HFFc6 (cell line): ENCODE measurements around the gene ESPN. TPM values are rescaled to one million over a fixed set of nuclear protein-coding genes. Genes with fewer than 3 reads are reported as not detected.
"Not testable (repeated sequence)": the region's sequence is repeated elsewhere in the genome, so short reads cannot be mapped to it uniquely, and the experiment has no call there.

Experiments
- DNase-seq: peaks from one replicate; pipeline ENCODE4 v3.0.0-alpha.2; 2018
- H3K27ac Mint-ChIP-seq: 2 replicates; pipeline ENCODE4 v1.8.0; 2020; ENCODE audit warnings: mild to moderate bottlenecking, mixed read lengths
- H3K27me3 Mint-ChIP-seq: 2 replicates; pipeline ENCODE4 v1.8.0; 2021; ENCODE audit warnings: mild to moderate bottlenecking, moderate library complexity, mixed read lengths; ENCODE audit not compliant: insufficient read depth
- H3K36me3 Mint-ChIP-seq: 2 replicates; pipeline ENCODE4 v1.8.0; 2021; ENCODE audit warnings: low read depth, mixed read lengths
- H3K4me1 Mint-ChIP-seq: 2 replicates; pipeline ENCODE4 v1.8.0; 2020; ENCODE audit warnings: low read depth, mixed read lengths
- H3K4me3 Mint-ChIP-seq: 2 replicates; pipeline ENCODE4 v1.8.0; 2020; ENCODE audit warnings: mild to moderate bottlenecking, moderate library complexity, mixed read lengths
- H3K9me3 Mint-ChIP-seq: 2 replicates; pipeline ENCODE4 v1.8.0; 2020; ENCODE audit warnings: mild to moderate bottlenecking, mixed read lengths
- CTCF ChIP-seq: fragments of 200-600 bp; sonication (generic); IDR thresholded peaks from 2 replicates; pipeline ENCODE4 v1.5.0; 2021; ENCODE audit warnings: antibody characterized with exemption, mild to moderate bottlenecking
- total RNA-seq, 6 experiments: library from RNA; stranded (reverse); fragmentation: NEBNext Ultra II Directional; extraction: Animal tissue kit (Norgen Biotek cat#: 25700); gene quantifications; 2 replicates in 1 of 6; 3 replicates in 5 of 6; pipeline ENCODE4 v1.2.3, GENCODE V29; 2021

The ESPN gene
- total RNA-seq, 6 experiments from 2014 or later: not detected

GRCh38 chr1:6450943-6451373 is 26.4 kb downstream of the ESPN start:
- no peaks in the 10 kb centered on the region for H3K4me1 Mint-ChIP-seq

GRCh38 chr1:6453895-6454855 is 29.6 kb downstream of the ESPN start:
- H3K4me1 Mint-ChIP-seq, H3K36me3 Mint-ChIP-seq, DNase-seq, H3K4me3 Mint-ChIP-seq, H3K9me3 Mint-ChIP-seq, H3K27ac Mint-ChIP-seq: not testable (repeated sequence)
- peaks cover 52% of the 10 kb centered on the region for H3K27me3 Mint-ChIP-seq

More at GRCh38 chr1:6450943-6451373, 26.4 kb downstream of the ESPN start:
- DNase-seq: no peak
- Mint-ChIP-seq H3K36me3 (no peaks in the 10 kb centered on the region), H3K27me3 (peaks cover 45% of the 10 kb centered on the region), H3K4me3 (no peak overlapping the region), H3K27ac (no peak overlapping the region), H3K9me3 (no peaks in the 10 kb centered on the region)
- no peak for TF ChIP-seq CTCF

GRCh38 chr1:6454856-6455751 is 30.5 kb downstream of the ESPN start:
- H3K4me3 Mint-ChIP-seq: no peak overlapping the region
- peaks cover 51% of the 10 kb centered on the region for H3K27me3 Mint-ChIP-seq

GRCh38 chr1:6455752-6456520 is 31.4 kb downstream of the ESPN start:
- H3K36me3 Mint-ChIP-seq, H3K4me3 Mint-ChIP-seq, DNase-seq, H3K9me3 Mint-ChIP-seq, H3K4me1 Mint-ChIP-seq, H3K27ac Mint-ChIP-seq: not testable (repeated sequence)
- peaks cover 49% of the 10 kb centered on the region for H3K27me3 Mint-ChIP-seq

More at GRCh38 chr1:6454856-6455751, 30.5 kb downstream of the ESPN start:
- no peak for DNase-seq
- peak; percentile 12; the same call in 1 of the 2 replicates for TF ChIP-seq CTCF
- Mint-ChIP-seq H3K4me1 (no peaks in the 10 kb centered on the region), H3K9me3 (no peaks in the 10 kb centered on the region), H3K36me3 (no peaks in the 10 kb centered on the region), H3K27ac (no peak overlapping the region)

- H3K4me3 Mint-ChIP-seq: no peak overlapping the region
- no peak for TF ChIP-seq CTCF
- H3K9me3 Mint-ChIP-seq: no peaks in the 10 kb centered on the region
- DNase-seq: no peak
- no peaks in the 10 kb centered on the region for H3K36me3 Mint-ChIP-seq
- H3K27me3 Mint-ChIP-seq: peaks cover 48% of the 10 kb centered on the region
- no peaks in the 10 kb centered on the region for H3K4me1 Mint-ChIP-seq
- no peak overlapping the region for H3K27ac Mint-ChIP-seq
Measured at GRCh38 chr1:6456800-6457466, 32.4 kb downstream of the ESPN start.
